Liver (tissue), 9 donors: ENCODE data around the gene C9orf57. TPM values are rescaled to one million over a fixed set of nuclear protein-coding genes. Genes with fewer than 3 reads are reported as not detected.

ENCODE experiments used
- DNase-seq: peaks from one replicate; pipeline ENCODE4 v3.0.0-alpha.2; 2017; ENCODE audit warnings: low spot score
- H3K27ac ChIP-seq, 2 donors: one replicate each; pipeline ENCODE4 v1.7.0; 2013; ENCODE audit warnings: inconsistent platforms in 2 of 2, low read length in 2 of 2, control low read depth in 1 of 2, low read depth in 1 of 2, mild to moderate bottlenecking in 1 of 2
- H3K27me3 ChIP-seq, 4 donors: one replicate each; pipeline versions ENCODE4 v1.6.1 to v1.7.0; 2013; ENCODE audit warnings: low read length in 3 of 4, inconsistent platforms in 1 of 4, mild to moderate bottlenecking in 1 of 4, moderate library complexity in 1 of 4; ENCODE audit not compliant: control insufficient read depth in 4 of 4, insufficient read depth in 4 of 4
- H3K36me3 ChIP-seq, 4 donors: one replicate each; pipeline versions ENCODE4 v1.6.1 to v1.7.0; 2013; ENCODE audit warnings: low read length in 3 of 4, mild to moderate bottlenecking in 3 of 4, low read depth in 1 of 4, moderate library complexity in 1 of 4; ENCODE audit not compliant: control insufficient read depth in 4 of 4, insufficient read depth in 3 of 4
- H3K4me1 ChIP-seq, 4 donors: one replicate each; pipeline versions ENCODE4 v1.6.1 to v1.7.0; 2013; ENCODE audit warnings: low read length in 3 of 4, mild to moderate bottlenecking in 3 of 4, moderate library complexity in 1 of 4; ENCODE audit not compliant: control insufficient read depth in 4 of 4, insufficient read depth in 4 of 4
- H3K4me3 ChIP-seq, 3 donors: one replicate each; pipeline versions ENCODE4 v1.6.1 to v1.7.0; 2013; ENCODE audit warnings: low read length in 3 of 3, control low read depth in 1 of 3, low read depth in 1 of 3, mild to moderate bottlenecking in 1 of 3
- H3K9ac ChIP-seq, 2 donors: one replicate each; pipeline ENCODE4 v1.7.0; 2013; ENCODE audit warnings: low read length in 2 of 2, mild to moderate bottlenecking in 2 of 2, moderate library complexity in 2 of 2, control low read depth in 1 of 2, low read depth in 1 of 2
- H3K9me3 ChIP-seq, 4 donors: one replicate each; pipeline versions ENCODE4 v1.6.1 to v1.7.0; 2013; ENCODE audit warnings: low read length in 3 of 4; ENCODE audit not compliant: control insufficient read depth in 4 of 4
- ATF3 ChIP-seq: IDR thresholded peaks from 2 replicates; pipeline ENCODE4 v1.6.1; 2016; ENCODE audit warnings: antibody characterized with exemption
- CTCF ChIP-seq: fragments of 150-350 bp; IDR thresholded peaks from 2 replicates; pipeline ENCODE4 v1.5.1; 2017; ENCODE audit warnings: improper control_type of control experiment, low read depth, low read length; ENCODE audit not compliant: missing input control
- FOXA1 ChIP-seq: IDR thresholded peaks from 2 replicates; pipeline ENCODE4 v1.6.1; 2016; ENCODE audit warnings: antibody characterized with exemption
- FOXA2 ChIP-seq: IDR thresholded peaks from 2 replicates; pipeline ENCODE4 v1.6.1; 2016; ENCODE audit warnings: antibody characterized with exemption
- GABPA ChIP-seq, 2 donors: IDR thresholded peaks in 1 of 2; conservative IDR thresholded peaks in 1 of 2; 2 replicates each; pipeline ENCODE4 v1.6.1; 2016; ENCODE audit warnings: antibody characterized with exemption in 2 of 2, mild to moderate bottlenecking in 1 of 2, moderate library complexity in 1 of 2
- HNF4A ChIP-seq, 2 donors: conservative IDR thresholded peaks; 2 replicates each; pipeline ENCODE4 v1.6.1; 2016; ENCODE audit warnings: antibody characterized with exemption in 2 of 2, mild to moderate bottlenecking in 2 of 2
- JUND ChIP-seq, 2 donors: IDR thresholded peaks; 2 replicates each; pipeline ENCODE4 v1.6.1; 2016; ENCODE audit warnings: antibody characterized with exemption in 2 of 2
- MAX ChIP-seq: IDR thresholded peaks from 2 replicates; pipeline ENCODE4 v1.6.1; 2016; ENCODE audit warnings: antibody characterized with exemption
- NR2F2 ChIP-seq: IDR thresholded peaks from 2 replicates; pipeline ENCODE4 v1.6.1; 2016; ENCODE audit warnings: antibody characterized with exemption
- RAD21 ChIP-seq, 2 donors: IDR thresholded peaks; 2 replicates each; pipeline ENCODE4 v1.6.1; 2016; ENCODE audit warnings: antibody characterized with exemption in 2 of 2, mild to moderate bottlenecking in 2 of 2
- SP1 ChIP-seq: IDR thresholded peaks from 2 replicates; pipeline ENCODE4 v1.6.1; 2018; ENCODE audit warnings: antibody characterized with exemption, mild to moderate bottlenecking
- TAF1 ChIP-seq: conservative IDR thresholded peaks from 2 replicates; pipeline ENCODE4 v1.6.1; 2016; ENCODE audit warnings: antibody characterized with exemption, mild to moderate bottlenecking
- YY1 ChIP-seq: IDR thresholded peaks from 2 replicates; pipeline ENCODE4 v1.6.1; 2016; ENCODE audit warnings: antibody characterized with exemption, mild to moderate bottlenecking
- ZBTB33 ChIP-seq: IDR thresholded peaks from 2 replicates; pipeline ENCODE4 v1.6.1; 2016; ENCODE audit warnings: antibody characterized with exemption
- WGBS: extraction: QIAGEN DNeasy Blood & Tissue Kit; methylation state at CpG from one replicate; pipeline ENCODE4 v1.1.7; 2013; 5-methylcytosine and 5-hydroxymethylcytosine counted together
- polyA plus RNA-seq, 2 donors: library from polyadenylated mRNA; stranded (reverse) in 1 of 2; unstranded in 1 of 2; fragments of 200-250 nt in 1 of 2; fragments of >200 nt in 1 of 2; fragmentation: Nextera tagmentation in 1 of 2; extraction: Ambion mirVana in 1 of 2; gene quantifications; one replicate each; pipeline versions ENCODE4 v1.2.1 to v1.2.3, GENCODE V29; 2013 to 2015
- total RNA-seq, 2 donors: library from RNA; depleted of rRNA; stranded (reverse); fragments of >200 nt; gene quantifications; one replicate each; pipeline ENCODE4 v1.2.3, GENCODE V29; 2014
- donor health status: healthy.
- donor health status: healthy.
- donor health status: healthy.
- donor health status: healthy.
- donor health status: healthy.

The C9orf57 gene
- total and polyA plus RNA-seq, 4 donors = not detected

- TF ChIP-seq ATF3 = no peak
- TF ChIP-seq FOXA2 = no peak
- no peak for TF ChIP-seq GABPA (IDR thresholded peaks at IDR 0.05 in 1 of 2, conservative IDR thresholded peaks at IDR 0.05 in 1 of 2)
- TF ChIP-seq HNF4A (conservative IDR thresholded peaks at IDR 0.05) = no peak
- no peak for TF ChIP-seq SP1
- TF ChIP-seq NR2F2 = no peak
- no peak for TF ChIP-seq YY1
- no peak for TF ChIP-seq CTCF
- TF ChIP-seq FOXA1 = no peak
- no peak for TF ChIP-seq RAD21 (IDR thresholded peaks at IDR 0.05)
- 88% methylated on average over 3 of the region's 3 CpGs for WGBS
Measured at GRCh38 chr9:72052122-72052521, 8.3 kb downstream of the C9orf57 start.

GRCh38 chr9:72048850-72049249 lies 11.6 kb downstream of the C9orf57 start:
- Histone ChIP-seq H3K9ac (no peak overlapping the region), H3K4me3 (no peak overlapping the region), H3K27me3 (no peaks in the 10 kb centered on the region), H3K9me3 (no peaks in the 10 kb centered on the region), H3K27ac (no peak overlapping the region), H3K4me1 (peaks cover 0 to 12% (median 7%) of the 10 kb centered on the region in 4 donors), H3K36me3 (no peaks in the 10 kb centered on the region)
- TF ChIP-seq MAX (no peak), TAF1 (no peak), NR2F2 (no peak), ZBTB33 (no peak), SP1 (no peak), JUND (IDR thresholded peaks at IDR 0.05) (no peak), RAD21 (IDR thresholded peaks at IDR 0.05) (no peak)
- 90% methylated on average over 10 of the region's 10 CpGs for WGBS
- no peak for DNase-seq

More at GRCh38 chr9:72052122-72052521, 8.3 kb downstream of the C9orf57 start:
- no peak overlapping the region for H3K9ac ChIP-seq
- H3K4me1 ChIP-seq = no peaks in the 10 kb centered on the region
- DNase-seq = no peak
- H3K4me3 ChIP-seq = no peak overlapping the region
- H3K27ac ChIP-seq = no peak overlapping the region
- H3K36me3 ChIP-seq = no peaks in the 10 kb centered on the region
- H3K27me3 ChIP-seq = no peaks in the 10 kb centered on the region
- no peaks in the 10 kb centered on the region for H3K9me3 ChIP-seq
